Neural crest cell (in vitro differentiated cells): ENCODE data around the gene CASZ1. TPM values are rescaled to one million over a fixed set of nuclear protein-coding genes. Genes with fewer than 3 reads are reported as not detected.

Experiments
- DNase-seq: peaks from one replicate; pipeline ENCODE4 v3.0.0; 2021; ENCODE audit warnings: low read depth, mixed read lengths, low spot score
- H3K27ac Mint-ChIP-seq: one replicate; pipeline ENCODE4 v1.8.0; 2021; ENCODE audit warnings: mild to moderate bottlenecking, mixed read lengths; ENCODE audit not compliant: unreplicated experiment
- H3K27me3 Mint-ChIP-seq: 2 replicates; pipeline ENCODE4 v1.8.0; 2021; ENCODE audit warnings: low read depth, mild to moderate bottlenecking, mixed read lengths
- H3K36me3 Mint-ChIP-seq: 2 replicates; pipeline ENCODE4 v1.8.0; 2021; ENCODE audit warnings: low read depth, mild to moderate bottlenecking, mixed read lengths
- H3K4me1 Mint-ChIP-seq: 2 replicates; pipeline ENCODE4 v1.8.0; 2021; ENCODE audit warnings: mixed read lengths
- H3K4me3 Mint-ChIP-seq: one replicate; pipeline ENCODE4 v1.8.0; 2021; ENCODE audit warnings: mild to moderate bottlenecking, mixed read lengths
- H3K9me3 Mint-ChIP-seq: 2 replicates; pipeline ENCODE4 v1.8.0; 2021; ENCODE audit warnings: mixed read lengths
- CTCF ChIP-seq: fragments of 200-600 bp; sonication (generic); conservative IDR thresholded peaks from 2 replicates; pipeline ENCODE4 v1.5.0; 2021; ENCODE audit warnings: antibody characterized with exemption, mild to moderate bottlenecking
- total RNA-seq: library from RNA; stranded (reverse); gene quantifications from 2 replicates; pipeline ENCODE4 v1.2.1, GENCODE V29; 2021

The CASZ1 gene
- total RNA-seq, 1 donor from 2014 or later: 2.6 TPM

DNA sequence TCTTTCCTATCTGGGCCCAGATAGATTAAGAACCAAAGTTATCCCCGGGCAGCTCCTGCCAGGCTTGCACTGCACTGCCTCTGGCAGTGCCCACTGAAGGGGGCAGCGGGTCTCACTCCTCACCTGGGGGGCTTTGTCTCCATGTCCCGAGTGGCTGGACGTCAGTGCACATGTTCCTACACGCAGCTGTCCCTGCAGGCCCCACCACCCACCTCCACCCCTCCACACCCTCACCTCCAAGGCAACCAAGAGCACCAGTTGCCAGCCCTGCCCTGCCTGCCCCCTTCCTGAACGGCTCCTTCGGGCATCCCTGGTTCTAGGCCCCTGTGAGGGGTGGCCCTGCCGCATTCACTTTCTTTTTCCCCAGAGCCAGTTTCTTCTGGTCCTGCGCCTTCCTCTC, 174.5 kb downstream of the CASZ1 start:
- Mint-ChIP-seq H3K27ac (no peak overlapping the region), H3K4me1 (no peaks in the 10 kb centered on the region), H3K36me3 (no peaks in the 10 kb centered on the region), H3K9me3 (no peaks in the 10 kb centered on the region), H3K27me3 (no peaks in the 10 kb centered on the region), H3K4me3 (no peak overlapping the region)
- no peak for DNase-seq
- no peak for TF ChIP-seq CTCF

DNA sequence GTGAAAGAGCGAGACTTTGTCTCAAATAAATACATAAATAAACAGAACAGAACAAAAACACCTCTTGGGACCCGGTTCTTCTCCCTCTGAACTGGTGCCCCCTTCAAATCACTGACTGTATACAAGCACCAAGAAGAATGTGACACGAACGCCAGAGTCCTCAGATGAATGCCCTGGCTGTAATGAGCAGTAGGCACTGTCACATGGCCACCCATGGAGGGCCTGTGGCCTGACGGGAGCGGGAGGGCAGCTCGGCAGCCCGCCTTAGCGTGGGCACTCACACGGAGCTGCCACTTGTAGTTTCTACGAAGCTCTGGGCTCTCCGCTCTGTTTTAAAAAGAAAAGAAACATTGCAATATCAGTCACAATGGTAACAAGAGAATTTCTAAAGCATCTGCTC, 175.7 kb downstream of the CASZ1 start:
- TF ChIP-seq CTCF: no peak
- no peak for DNase-seq
- Mint-ChIP-seq H3K9me3 (no peaks in the 10 kb centered on the region), H3K36me3 (no peaks in the 10 kb centered on the region), H3K27me3 (no peaks in the 10 kb centered on the region), H3K27ac (no peak overlapping the region), H3K4me3 (no peak overlapping the region), H3K4me1 (peaks cover 2% of the 10 kb centered on the region)

GRCh38 chr1:10617931-10618885, 178.2 kb downstream of the CASZ1 start:
- Mint-ChIP-seq H3K9me3 (no peaks in the 10 kb centered on the region), H3K4me3 (no peak overlapping the region), H3K4me1 (peaks cover 9% of the 10 kb centered on the region), H3K27me3 (no peaks in the 10 kb centered on the region), H3K36me3 (peaks cover 2% of the 10 kb centered on the region), H3K27ac (no peak overlapping the region)
- no peak for DNase-seq
- TF ChIP-seq CTCF: no peak

- Mint-ChIP-seq H3K27ac (no peak overlapping the region), H3K9me3 (no peaks in the 10 kb centered on the region), H3K4me3 (no peak overlapping the region), H3K27me3 (no peaks in the 10 kb centered on the region), H3K4me1 (peaks cover 9% of the 10 kb centered on the region), H3K36me3 (peaks cover 2% of the 10 kb centered on the region)
- no peak for DNase-seq
- TF ChIP-seq CTCF: no peak
Measured at GRCh38 chr1:10617318-10617717, 179.1 kb downstream of the CASZ1 start.

DNA sequence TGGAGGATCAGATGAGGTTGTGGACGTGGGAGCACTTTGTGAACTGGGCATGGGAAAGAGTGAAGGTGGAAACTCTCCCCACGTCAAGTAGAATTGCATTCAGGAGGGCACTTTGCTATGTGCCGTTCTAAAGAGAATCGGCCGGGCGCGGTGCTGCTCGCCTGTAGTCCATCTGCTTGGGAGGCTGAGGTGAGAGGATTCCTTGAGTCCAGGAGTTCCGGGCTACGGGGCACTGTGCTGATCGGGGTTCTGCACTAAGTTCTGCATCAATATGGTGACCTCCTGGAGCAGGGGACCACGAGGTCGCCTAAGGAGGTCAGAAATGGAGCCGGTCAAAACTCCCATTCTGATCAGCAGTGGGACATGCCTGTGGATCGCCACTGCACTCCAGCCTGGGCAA, 179.8 kb downstream of the CASZ1 start:
- no peak overlapping the region for H3K27ac Mint-ChIP-seq
- H3K36me3 Mint-ChIP-seq: peaks cover 2% of the 10 kb centered on the region
- no peak for DNase-seq
- H3K4me3 Mint-ChIP-seq: no peak overlapping the region
- no peak for TF ChIP-seq CTCF
- peaks cover 9% of the 10 kb centered on the region for H3K4me1 Mint-ChIP-seq
- no peaks in the 10 kb centered on the region for H3K9me3 Mint-ChIP-seq
- no peaks in the 10 kb centered on the region for H3K27me3 Mint-ChIP-seq
